SU-DHL-6 (cell line): Measurements from ENCODE around the gene EXOC3L1.

ENCODE experiments used
- H2AFZ ChIP-seq: fragments of 200-600 bp; sonication (generic); 2 replicates; pipeline ENCODE4 v1.6.1; 2014; ENCODE audit warnings: low read depth, mild to moderate bottlenecking, moderate library complexity, mixed read lengths, antibody characterized with exemption, low read length; ENCODE audit not compliant: severe bottlenecking
- H3F3A ChIP-seq: fragments of 200-600 bp; shearing (Covaris generic); 2 replicates; pipeline ENCODE4 v1.6.0; 2016; ENCODE audit warnings: antibody characterized with exemption, mild to moderate bottlenecking; ENCODE audit not compliant: insufficient read depth
- H3K27ac ChIP-seq: fragments of 200-600 bp; sonication (generic); 2 replicates; pipeline ENCODE4 v1.5.1; 2016; ENCODE audit warnings: low read depth, mild to moderate bottlenecking, low read length, moderate library complexity, mixed read lengths
- H3K27me3 ChIP-seq: fragments of 200-600 bp; sonication (generic), shearing (Covaris generic); 2 replicates; pipeline ENCODE4 v1.6.0; 2014; ENCODE audit warnings: mild to moderate bottlenecking, low read length
- H3K36me3 ChIP-seq: fragments of 200-600 bp; sonication (generic); 2 replicates; pipeline ENCODE4 v1.6.1; 2014; ENCODE audit warnings: mild to moderate bottlenecking, low read length, mixed read lengths
- H3K4me2 ChIP-seq: fragments of 300-600, 200-600 bp; shearing (Covaris generic), sonication (generic); 2 replicates; pipeline ENCODE4 v1.6.0; 2014; ENCODE audit warnings: low read length, low read depth, mild to moderate bottlenecking; ENCODE audit not compliant: poor library complexity, severe bottlenecking
- H3K4me3 ChIP-seq: fragments of 200-600 bp; sonication (generic); 2 replicates; pipeline ENCODE4 v1.5.1; 2014; ENCODE audit warnings: antibody characterized with exemption, low read length, mild to moderate bottlenecking, mixed read lengths; ENCODE audit not compliant: insufficient read depth, poor library complexity, severe bottlenecking
- H3K79me2 ChIP-seq: fragments of 200-600 bp; sonication (generic); 2 replicates; pipeline ENCODE4 v1.6.1; 2014; ENCODE audit warnings: mild to moderate bottlenecking, low read length, moderate library complexity; ENCODE audit not compliant: insufficient read depth
- H3K9ac ChIP-seq: fragments of 200-600 bp; sonication (generic); 2 replicates; pipeline ENCODE4 v1.7.0; 2014; ENCODE audit warnings: mild to moderate bottlenecking, low read length
- H3K9me2 ChIP-seq: fragments of 200-600 bp; sonication (generic); replicated peaks from 2 replicates; pipeline ENCODE4 v1.6.1; 2014; ENCODE audit warnings: low read length; ENCODE audit not compliant: insufficient read depth
- H3K9me3 ChIP-seq: fragments of 200-600 bp; sonication (generic); 2 replicates; pipeline ENCODE4 v1.6.1; 2014; ENCODE audit warnings: low read length, mixed read lengths; ENCODE audit not compliant: insufficient read depth
- H4K20me1 ChIP-seq: fragments of 200-600 bp; sonication (generic); 2 replicates; pipeline ENCODE4 v1.6.1; 2014; ENCODE audit warnings: low read depth, mild to moderate bottlenecking, antibody characterized with exemption, low read length, moderate library complexity, mixed read lengths
- CTCF ChIP-seq: fragments of 200-600 bp; sonication (generic); IDR thresholded peaks from one replicate; pipeline ENCODE4 v1.5.1; 2017; ENCODE audit warnings: antibody characterized with exemption, mild to moderate bottlenecking, low read length, moderate library complexity; ENCODE audit not compliant: insufficient read depth, poor library complexity, severe bottlenecking
- EZH2phosphoT487 ChIP-seq: fragments of 200-600 bp; sonication (generic), shearing (Covaris generic); conservative IDR thresholded peaks from 2 replicates; pipeline ENCODE4 v1.6.1; 2018; ENCODE audit warnings: mild to moderate bottlenecking, antibody characterized with exemption, low read length, moderate library complexity, mixed read lengths

The EXOC3L1 gene

GRCh38 chr16:67204076-67204475, 14.1 kb upstream of the EXOC3L1 start:
- H3K9me3 ChIP-seq: no peaks in the 10 kb centered on the region
- H2AFZ ChIP-seq: no peak overlapping the region
- no peak overlapping the region for H3K27ac ChIP-seq
- H3K27me3 ChIP-seq: no peaks in the 10 kb centered on the region
- no peaks in the 10 kb centered on the region for H3K79me2 ChIP-seq
- H3K9me2 ChIP-seq: no peaks in the 10 kb centered on the region
- H3K4me2 ChIP-seq: no peak overlapping the region
- H4K20me1 ChIP-seq: no peaks in the 10 kb centered on the region
- no peak overlapping the region for H3K4me3 ChIP-seq
- H3F3A ChIP-seq: no peaks in the 10 kb centered on the region
- no peaks in the 10 kb centered on the region for H3K36me3 ChIP-seq
- H3K9ac ChIP-seq: no peak overlapping the region
- TF ChIP-seq EZH2phosphoT487: no peak
- no peak for TF ChIP-seq CTCF

- no peaks in the 10 kb centered on the region for H3K9me3 ChIP-seq
- TF ChIP-seq CTCF (no peak), EZH2phosphoT487 (no peak)
- H3K4me3 ChIP-seq: no peak overlapping the region
- H3K36me3 ChIP-seq: no peaks in the 10 kb centered on the region
- H3K27me3 ChIP-seq: no peaks in the 10 kb centered on the region
- H3F3A ChIP-seq: no peaks in the 10 kb centered on the region
- no peak overlapping the region for H3K27ac ChIP-seq
- H3K9ac ChIP-seq: no peak overlapping the region
- H3K79me2 ChIP-seq: no peaks in the 10 kb centered on the region
- no peak overlapping the region for H2AFZ ChIP-seq
- H3K4me2 ChIP-seq: no peak overlapping the region
- H4K20me1 ChIP-seq: no peaks in the 10 kb centered on the region
- no peaks in the 10 kb centered on the region for H3K9me2 ChIP-seq
Measured at GRCh38 chr16:67202956-67203493, 13.1 kb upstream of the EXOC3L1 start.

DNA sequence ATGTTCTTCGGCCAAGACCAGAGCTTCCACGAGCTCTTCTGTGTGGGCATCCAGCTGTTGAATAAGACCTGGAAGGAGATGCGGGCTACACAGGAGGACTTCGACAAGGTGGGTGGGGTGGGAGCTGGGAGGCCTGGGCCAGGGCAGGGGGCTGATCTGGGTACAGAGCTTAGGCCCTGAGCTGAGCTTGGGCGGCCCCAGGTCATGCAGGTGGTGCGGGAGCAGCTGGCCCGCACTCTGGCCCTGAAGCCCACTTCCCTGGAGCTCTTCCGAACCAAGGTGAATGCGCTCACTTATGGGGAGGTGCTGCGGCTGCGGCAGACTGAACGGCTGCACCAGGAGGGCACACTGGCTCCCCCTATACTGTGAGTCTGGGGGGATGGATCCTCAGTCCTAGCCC, 12.5 kb upstream of the EXOC3L1 start:
- no peaks in the 10 kb centered on the region for H3K9me3 ChIP-seq
- H2AFZ ChIP-seq: no peak overlapping the region
- H3K9ac ChIP-seq: no peak overlapping the region
- H3K27ac ChIP-seq: no peak overlapping the region
- no peaks in the 10 kb centered on the region for H3K79me2 ChIP-seq
- H3K27me3 ChIP-seq: no peaks in the 10 kb centered on the region
- no peaks in the 10 kb centered on the region for H3K9me2 ChIP-seq
- H3K4me3 ChIP-seq: no peak overlapping the region
- no peaks in the 10 kb centered on the region for H3F3A ChIP-seq
- H3K36me3 ChIP-seq: no peaks in the 10 kb centered on the region
- no peaks in the 10 kb centered on the region for H4K20me1 ChIP-seq
- H3K4me2 ChIP-seq: no peak overlapping the region
- TF ChIP-seq CTCF: no peak
- no peak for TF ChIP-seq EZH2phosphoT487
